ENCODE results near the gene SLIT1.

SLIT1 gene

DNA sequence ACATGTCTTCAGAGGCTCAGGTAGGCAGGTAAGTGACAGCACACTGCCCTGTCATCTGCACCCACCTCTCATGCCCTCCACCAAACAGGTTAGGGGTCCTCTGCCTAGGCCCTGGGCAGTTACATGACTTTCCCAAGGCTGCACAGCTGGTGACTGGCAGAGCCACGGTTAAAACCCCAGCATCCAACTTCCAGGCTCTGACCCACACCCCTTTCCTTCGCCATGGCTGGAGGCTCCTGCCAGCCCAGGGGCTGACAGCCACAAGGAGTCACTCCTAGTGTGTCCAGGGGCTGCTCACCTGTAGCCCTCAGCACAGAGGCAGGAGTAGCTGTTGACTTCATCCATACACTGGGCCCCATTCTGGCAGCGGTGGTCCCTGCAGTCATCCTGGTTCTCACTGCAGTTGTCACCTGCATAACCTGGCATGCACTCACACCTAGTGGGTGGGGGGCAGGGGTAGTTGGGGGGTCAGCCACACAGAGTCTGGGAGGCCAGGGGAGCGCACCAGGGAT, 175.0 kb downstream of the SLIT1 start:
- no peak for DNase-seq (ENCODE audit: extremely low read depth in 1 of 2, low read depth in 1 of 2)

- no peak for DNase-seq (ENCODE audit: extremely low read depth in 1 of 2, low read depth in 1 of 2)
These were observed 178.3 kb downstream of the SLIT1 start for GRCh38 chr10:97007417-97007816.

- no peak for DNase-seq (ENCODE audit: extremely low read depth in 1 of 2, low read depth in 1 of 2)
These were observed 179.4 kb downstream of the SLIT1 start for GRCh38 chr10:97006364-97006763.

GRCh38 chr10:97005349-97005748, 180.4 kb downstream of the SLIT1 start:
- DNase-seq (ENCODE audit: extremely low read depth in 1 of 2, low read depth in 1 of 2): no peak

GRCh38 chr10:97004591-97004990, 181.2 kb downstream of the SLIT1 start:
- no peak for DNase-seq (ENCODE audit: extremely low read depth in 1 of 2, low read depth in 1 of 2)

- no peak for DNase-seq (ENCODE audit: extremely low read depth in 1 of 2, low read depth in 1 of 2)
These were observed 182.0 kb downstream of the SLIT1 start for GRCh38 chr10:97003804-97004201.

DNA sequence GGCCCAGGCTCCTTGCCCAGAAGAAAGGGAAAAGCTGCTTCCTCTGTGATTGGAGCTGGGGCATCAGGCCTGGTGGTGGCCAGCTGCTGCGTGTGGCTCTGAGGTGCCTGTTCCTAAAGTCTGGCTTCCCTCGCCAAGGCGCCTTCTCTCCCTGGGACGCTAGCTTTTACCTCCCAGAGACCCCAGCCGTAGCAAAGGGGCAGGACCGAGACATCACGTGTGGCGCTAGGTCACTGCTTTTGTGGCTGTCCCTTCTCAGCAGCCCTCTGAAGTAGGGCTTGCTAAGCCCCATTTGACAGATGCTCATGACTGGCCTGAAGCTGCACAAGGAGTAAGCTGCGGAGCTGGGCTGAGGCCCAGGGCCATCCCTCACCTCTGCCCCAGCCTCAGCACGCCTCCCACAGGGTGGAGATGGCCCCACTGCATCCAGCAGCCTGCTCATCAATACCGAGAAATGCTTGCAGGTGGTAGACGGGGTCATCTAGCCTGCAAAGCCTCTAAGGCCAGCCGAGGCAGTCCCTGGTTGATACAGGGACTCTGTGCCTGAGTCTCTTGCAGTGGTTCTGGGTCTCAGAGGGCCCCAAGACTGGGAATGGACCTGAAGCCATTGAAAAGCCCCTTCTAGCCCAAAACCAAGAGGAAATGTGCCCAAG, 182.5 kb downstream of the SLIT1 start:
- no peak for DNase-seq (ENCODE audit: extremely low read depth in 1 of 2, low read depth in 1 of 2)

DNA sequence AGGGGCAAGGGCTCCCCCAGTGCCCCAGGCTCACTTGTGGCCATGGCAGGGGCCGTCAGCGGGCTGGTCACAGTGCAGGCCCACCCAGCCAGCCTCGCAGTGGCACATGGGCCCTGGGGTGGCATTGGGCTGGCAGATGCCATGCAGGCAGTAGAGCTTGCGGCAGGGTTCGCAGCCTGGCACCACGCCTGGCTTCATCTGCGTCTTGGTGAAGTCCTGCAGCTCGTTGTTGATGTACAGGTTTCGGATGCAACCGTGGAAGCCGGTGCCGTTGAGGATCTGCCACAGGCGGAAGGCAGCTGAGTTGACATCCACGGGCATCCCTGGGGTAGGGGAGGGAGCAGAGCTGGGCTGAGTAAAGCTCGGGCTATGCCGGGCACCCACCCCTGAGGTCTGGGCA, 183.1 kb downstream of the SLIT1 start:
- no peak for DNase-seq (ENCODE audit: extremely low read depth in 1 of 2, low read depth in 1 of 2)

DNA sequence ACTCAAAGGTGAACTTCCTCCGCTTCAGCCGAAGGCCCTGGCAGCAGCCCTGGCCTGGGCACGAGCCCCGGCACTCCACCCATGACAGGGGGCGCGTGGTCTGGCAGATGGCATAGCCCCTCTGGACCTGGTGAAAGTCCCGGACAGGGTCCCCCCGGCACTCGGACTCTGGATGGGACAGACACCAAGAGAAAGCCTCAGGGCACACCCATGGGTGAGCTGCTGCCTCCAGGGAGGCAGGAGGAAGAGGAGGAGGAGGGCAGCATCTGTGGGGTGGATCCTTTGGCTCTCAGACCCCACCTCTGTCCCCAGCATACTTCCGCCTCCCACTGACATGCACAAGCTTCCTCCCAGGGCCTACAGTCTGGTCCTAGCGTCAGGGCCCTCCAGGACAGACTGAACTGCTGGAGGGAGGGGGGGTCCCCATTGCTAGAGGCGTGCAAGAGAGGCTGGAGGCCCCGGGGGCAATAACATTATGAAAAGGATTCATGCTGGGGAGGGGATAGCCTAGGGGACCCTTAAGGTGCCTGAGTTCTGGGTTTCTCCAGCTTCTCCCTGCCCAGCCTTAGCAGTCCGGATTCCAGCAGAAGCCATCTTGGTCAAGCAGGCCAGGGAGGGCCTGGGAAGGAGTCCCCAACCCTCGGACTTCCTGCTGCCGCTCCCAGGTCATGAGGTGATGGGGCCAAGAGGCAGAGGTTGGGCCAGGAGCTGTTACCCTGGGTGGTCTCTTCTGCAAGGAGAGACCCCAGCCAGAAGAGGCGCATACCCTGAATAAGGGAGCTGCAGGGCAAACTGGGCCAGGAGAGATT, 184.4 kb downstream of the SLIT1 start:
- DNase-seq (ENCODE audit: extremely low read depth in 1 of 2, low read depth in 1 of 2): no peak

- DNase-seq (ENCODE audit: extremely low read depth in 1 of 2, low read depth in 1 of 2): no peak
These were observed 185.1 kb downstream of the SLIT1 start for GRCh38 chr10:97000487-97001182.

GRCh38 chr10:96999987-97000386, 185.8 kb downstream of the SLIT1 start:
- no peak for DNase-seq (ENCODE audit: extremely low read depth in 1 of 2, low read depth in 1 of 2)

- no peak for DNase-seq (ENCODE audit: extremely low read depth in 1 of 2, low read depth in 1 of 2)
These were observed 186.4 kb downstream of the SLIT1 start for GRCh38 chr10:96999337-96999736.

- DNase-seq (ENCODE audit: extremely low read depth in 1 of 2, low read depth in 1 of 2): no peak
These were observed 187.3 kb downstream of the SLIT1 start for GRCh38 chr10:96998329-96998888.

DNA sequence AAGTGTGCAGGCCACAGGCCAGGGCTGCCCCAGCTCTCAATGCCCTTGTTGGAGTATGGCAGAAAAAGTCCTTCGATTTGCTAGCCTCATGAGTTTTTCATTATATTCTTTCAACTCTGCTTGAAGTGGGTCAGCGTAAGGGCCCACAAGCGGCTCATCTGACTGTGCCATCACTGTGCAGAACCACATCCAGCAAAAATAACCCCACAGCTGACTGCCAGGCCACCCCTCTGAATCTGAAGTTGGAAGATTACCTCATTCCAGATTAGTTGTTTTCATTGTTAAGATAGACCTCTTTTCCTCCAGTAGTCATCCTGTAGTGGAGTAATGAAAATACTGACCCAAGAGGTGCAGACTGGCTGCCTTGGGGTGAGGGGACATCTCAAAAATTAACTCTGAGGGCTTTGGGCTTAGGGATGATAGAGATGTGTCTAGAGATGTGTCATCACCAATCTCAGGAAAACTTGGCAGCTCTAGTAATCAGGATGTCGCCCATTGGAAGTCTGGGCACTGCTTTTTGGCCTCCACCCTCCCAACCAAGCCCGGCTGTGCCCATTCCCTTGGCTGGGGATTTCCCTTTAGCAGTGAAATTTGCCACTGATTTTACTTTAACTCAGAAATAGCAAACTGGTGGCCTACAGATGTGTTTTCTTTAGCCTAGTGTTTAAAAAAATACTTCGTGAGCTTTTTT, 189.3 kb downstream of the SLIT1 start:
- DNase-seq (ENCODE audit: extremely low read depth in 1 of 2, low read depth in 1 of 2): no peak

GRCh38 chr10:96995851-96996250, 189.9 kb downstream of the SLIT1 start:
- no peak for DNase-seq (ENCODE audit: extremely low read depth in 1 of 2, low read depth in 1 of 2)

- no peak for DNase-seq (ENCODE audit: extremely low read depth in 1 of 2, low read depth in 1 of 2)
These were observed 193.0 kb downstream of the SLIT1 start for GRCh38 chr10:96992721-96993120.

GRCh38 chr10:96991313-96991841, 194.4 kb downstream of the SLIT1 start:
- DNase-seq (ENCODE audit: extremely low read depth in 1 of 2, low read depth in 1 of 2): no peak

GRCh38 chr10:96988426-96988825, 197.3 kb downstream of the SLIT1 start:
- no peak for DNase-seq (ENCODE audit: extremely low read depth in 1 of 2, low read depth in 1 of 2)

- no peak for DNase-seq (ENCODE audit: extremely low read depth in 1 of 2, low read depth in 1 of 2)
These were observed 197.9 kb downstream of the SLIT1 start for GRCh38 chr10:96987842-96988175.

DNA sequence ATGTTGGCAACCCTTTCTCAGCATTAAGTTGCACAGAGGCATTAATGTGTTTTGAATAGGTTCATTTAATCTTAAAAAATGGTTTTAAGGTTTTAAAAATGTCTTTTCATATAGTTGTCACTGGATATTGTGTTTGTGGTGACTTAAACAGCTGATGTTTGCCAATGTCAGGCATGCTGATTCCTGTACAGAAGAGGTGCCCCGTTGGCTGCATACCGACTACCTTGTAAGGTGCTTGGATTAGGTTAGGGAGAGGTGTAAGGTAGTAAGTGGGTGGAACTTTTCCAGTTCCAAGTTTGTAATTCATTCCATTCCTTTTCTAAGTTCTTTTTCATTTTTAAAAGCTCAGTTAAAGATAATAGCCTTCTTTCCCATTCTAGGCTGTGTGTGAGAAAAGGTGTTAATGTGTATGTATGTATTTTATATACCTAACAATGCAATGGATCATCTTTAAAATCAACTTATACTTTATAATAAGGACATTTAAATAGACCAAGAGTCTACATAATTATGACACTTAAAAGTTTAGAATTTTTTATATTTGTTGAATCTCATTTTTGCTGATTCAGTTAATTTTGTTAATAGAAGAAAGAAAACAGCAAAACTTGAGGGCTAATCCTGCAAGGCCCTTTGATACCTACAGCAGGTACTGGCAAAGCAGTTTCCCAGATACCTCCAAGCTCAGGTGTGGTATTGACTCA, 198.5 kb downstream of the SLIT1 start:
- DNase-seq (ENCODE audit: extremely low read depth in 1 of 2, low read depth in 1 of 2): no peak

All from activated CD8-positive, alpha-beta memory T cell treated with anti-CD3 and anti-CD28 coated beads for 1 hour (primary cell).